Measurements from ENCODE around the gene KLHL40. TPM values are rescaled to one million over a fixed set of nuclear protein-coding genes. Genes with fewer than 3 reads are reported as not detected.

KLHL40 gene
- total and polyA plus RNA-seq, 9 of the 15 experiments (the other 6 are each of a cell fraction or from before 2014, with no cell fraction given): not detected

DNA sequence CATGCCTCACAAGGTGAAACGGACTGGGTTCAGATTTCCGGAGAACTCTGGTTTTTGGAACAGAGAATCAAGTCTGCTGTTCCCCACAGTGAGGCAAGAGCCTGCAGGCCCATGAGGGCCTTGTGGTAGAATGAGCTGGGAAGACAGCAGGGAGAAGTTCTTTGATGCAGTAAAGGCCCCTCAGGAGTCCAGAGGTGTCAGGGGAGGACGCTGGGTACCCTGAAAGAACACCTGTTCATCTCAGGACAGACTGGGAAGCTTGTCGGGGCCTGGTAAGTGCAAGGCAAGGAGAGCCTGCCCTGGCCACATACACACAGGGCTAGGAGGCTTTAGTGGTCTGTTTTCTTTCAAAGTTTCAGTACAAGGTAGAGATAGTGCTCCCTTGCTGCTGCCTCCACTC lies 35.6 kb upstream of the KLHL40 start:
- H3K79me2 ChIP-seq (ENCODE audit: control insufficient read depth, insufficient read depth, low read length): no peaks in the 10 kb centered on the region
- 65% methylated on average over 4 of the region's 4 CpGs for WGBS (ENCODE audit: insufficient coverage, low coverage, missing lambda C conversion rate)
- H3K4me3 ChIP-seq: no peak overlapping the region
- in situ Hi-C loops (cut with MboI): loop anchor here (5.0 kb wide), 1 partner anchor 98 kb away; no protein-coding TSS in a partner anchor
- intact Hi-C loops (cut with micrococcal nuclease): loop anchor here (5.0 kb wide), 1 partner anchor 67 kb away; the partner anchor contains the start of gene SEC22C
- no peak overlapping the region for H3K27ac ChIP-seq (ENCODE audit: extremely low read depth, low read depth, low read length)
- TF ChIP-seq POLR2G (IDR thresholded peaks at IDR 0.05; ENCODE audit: low read depth, low read length): 0 out of 2 replicates have a peak, but pooled peaks have one; percentile 16
- TF ChIP-seq THAP12 (CRISPR knock-in tag; IDR thresholded peaks at IDR 0.05): no peak
- TF ChIP-seq PTRF (tag; IDR thresholded peaks at IDR 0.05): no peak
- TF ChIP-seq, protein P1, sequence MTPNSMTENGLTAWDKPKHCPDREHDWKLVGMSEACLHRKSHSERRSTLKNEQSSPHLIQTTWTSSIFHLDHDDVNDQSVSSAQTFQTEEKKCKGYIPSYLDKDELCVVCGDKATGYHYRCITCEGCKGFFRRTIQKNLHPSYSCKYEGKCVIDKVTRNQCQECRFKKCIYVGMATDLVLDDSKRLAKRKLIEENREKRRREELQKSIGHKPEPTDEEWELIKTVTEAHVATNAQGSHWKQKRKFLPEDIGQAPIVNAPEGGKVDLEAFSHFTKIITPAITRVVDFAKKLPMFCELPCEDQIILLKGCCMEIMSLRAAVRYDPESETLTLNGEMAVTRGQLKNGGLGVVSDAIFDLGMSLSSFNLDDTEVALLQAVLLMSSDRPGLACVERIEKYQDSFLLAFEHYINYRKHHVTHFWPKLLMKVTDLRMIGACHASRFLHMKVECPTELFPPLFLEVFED (CRISPR knock-in tag; conservative IDR thresholded peaks at IDR 0.05): no peak
- peak; percentile 8; the same call in 1 of the 2 replicates for TF ChIP-seq MYNN (IDR thresholded peaks at IDR 0.05)
- no peak for TF ChIP-seq MYNN (CRISPR knock-in tag; IDR thresholded peaks at IDR 0.05)
- TF ChIP-seq ZNF507 (tag; conservative IDR thresholded peaks at IDR 0.05): no peak
- no peak for TF ChIP-seq GABPB1 (CRISPR knock-in tag; IDR thresholded peaks at IDR 0.05)
- no peak for TF ChIP-seq ZNF696 (CRISPR knock-in tag; conservative IDR thresholded peaks at IDR 0.05)
- TF ChIP-seq POLR2AphosphoS2 (IDR thresholded peaks at IDR 0.05; ENCODE audit: low read length): peak; percentile 85; the same call in 1 of the 2 replicates
- no peak for TF ChIP-seq GTF2F1 (IDR thresholded peaks at IDR 0.05; ENCODE audit: low read depth, low read length)
- TF ChIP-seq, protein P2, sequence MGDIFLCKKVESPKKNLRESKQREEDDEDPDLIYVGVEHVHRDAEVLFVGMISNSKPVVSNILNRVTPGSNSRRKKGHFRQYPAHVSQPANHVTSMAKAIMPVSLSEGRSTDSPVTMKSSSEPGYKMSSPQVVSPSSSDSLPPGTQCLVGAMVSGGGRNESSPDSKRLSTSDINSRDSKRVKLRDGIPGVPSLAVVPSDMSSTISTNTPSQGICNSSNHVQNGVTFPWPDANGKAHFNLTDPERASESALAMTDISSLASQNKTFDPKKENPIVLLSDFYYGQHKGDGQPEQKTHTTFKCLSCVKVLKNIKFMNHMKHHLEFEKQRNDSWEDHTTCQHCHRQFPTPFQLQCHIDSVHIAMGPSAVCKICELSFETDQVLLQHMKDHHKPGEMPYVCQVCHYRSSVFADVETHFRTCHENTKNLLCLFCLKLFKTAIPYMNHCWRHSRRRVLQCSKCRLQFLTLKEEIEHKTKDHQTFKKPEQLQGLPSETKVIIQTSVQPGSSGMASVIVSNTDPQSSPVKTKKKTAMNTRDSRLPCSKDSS (IDR thresholded peaks at IDR 0.05; ENCODE audit: low read depth, partially characterized antibody): no peak
- TF ChIP-seq, protein P3, sequence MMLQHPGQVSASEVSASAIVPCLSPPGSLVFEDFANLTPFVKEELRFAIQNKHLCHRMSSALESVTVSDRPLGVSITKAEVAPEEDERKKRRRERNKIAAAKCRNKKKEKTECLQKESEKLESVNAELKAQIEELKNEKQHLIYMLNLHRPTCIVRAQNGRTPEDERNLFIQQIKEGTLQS (IDR thresholded peaks at IDR 0.05): no peak
- TF ChIP-seq, protein P3 (CRISPR knock-in tag; conservative IDR thresholded peaks at IDR 0.05): no peak
- peak; percentile 57; the same call in 1 of the 2 replicates for TF ChIP-seq POLR2A (conservative IDR thresholded peaks at IDR 0.05)
- no peak for TF ChIP-seq YBX1 (IDR thresholded peaks at IDR 0.05)
- no peak for TF ChIP-seq TAF7 (tag; IDR thresholded peaks at IDR 0.05)
- TF ChIP-seq SUPT5H (IDR thresholded peaks at IDR 0.05): 0 out of 2 replicates have a peak, but pooled peaks have one; percentile 8
- no peak overlapping the region for H2AFZ ChIP-seq (ENCODE audit: low read depth, low read length)
- CTCF ChIA-PET (ENCODE audit: low intra/inter-chr PET ratio): no interaction called here
- DNase-seq (ENCODE audit: extremely low read depth in 1 of 4, low spot score in 3 of 4) (no peak), FAIRE-seq (no peak), ATAC-seq (no peak)
- H4K20me1 ChIP-seq (replicated peaks; ENCODE audit: control insufficient read depth, insufficient read depth, low read length): no peaks in the 10 kb centered on the region
- H3K27me3 ChIP-seq (ENCODE audit: control insufficient read depth in 2 of 2, insufficient read depth in 2 of 2, low read length in 2 of 2): no peaks in the 10 kb centered on the region
- no peak overlapping the region for H3K9ac ChIP-seq (ENCODE audit: insufficient read depth in 1 of 2, low read depth in 2 of 2, low read length in 2 of 2)
- peaks cover 13 to 29% of the 10 kb centered on the region in 2 experiments for H3K4me1 ChIP-seq (replicated peaks in 1 of 2; ENCODE audit: control insufficient read depth in 2 of 2, insufficient read depth in 2 of 2, low read length in 2 of 2)
- H3K36me3 ChIP-seq (ENCODE audit: control insufficient read depth, insufficient read depth, low read length): peaks cover 44% of the 10 kb centered on the region
- H3K9me1 ChIP-seq (ENCODE audit: control insufficient read depth, insufficient read depth, low read length): peaks cover 4% of the 10 kb centered on the region
- no TSS peak for BruUV-seq (replicated peaks)
- POLR2A ChIA-PET: interaction anchor here (0.6 to 4.0 kb wide), 4 partner anchors 9 to 436 kb away, joined by 3 to 37 read pairs (median 4); no protein-coding TSS in a partner anchor
- H3K4me2 ChIP-seq (ENCODE audit: insufficient read depth, low read length): no peak overlapping the region
- H3K9me3 ChIP-seq (replicated peaks; ENCODE audit: control insufficient read depth, insufficient read depth, low read depth, low read length): no peaks in the 10 kb centered on the region
